Keratinocyte (primary cell): Measurements from ENCODE around the gene RAB3IP. TPM values are rescaled to one million over a fixed set of nuclear protein-coding genes. Genes with fewer than 3 reads are reported as not detected.

Source experiments
- DNase-seq: peaks from one replicate; pipeline ENCODE4 v3.0.0-alpha.2; 2011; ENCODE audit warnings: low read depth, missing footprints, low spot score
- FAIRE-seq: peaks from 2 replicates; lab custom pipeline; 2011; peaks lifted over from hg19 to GRCh38; lab: Jason Lieb, UNC
- H2AFZ ChIP-seq: 2 replicates; pipeline ENCODE4 v1.6.0; 2012; ENCODE audit warnings: low read length, control low read depth, inconsistent platforms; ENCODE audit not compliant: control insufficient read depth
- H3K27ac ChIP-seq: 2 replicates; pipeline ENCODE4 v1.5.1; 2011; ENCODE audit warnings: low read length; ENCODE audit not compliant: control insufficient read depth, insufficient read depth
- H3K27me3 ChIP-seq: 3 replicates; pipeline ENCODE4 v1.6.0; 2011; ENCODE audit warnings: low read length; ENCODE audit not compliant: control insufficient read depth, insufficient read depth; ENCODE audit errors: extremely low read depth
- H3K36me3 ChIP-seq, 2 experiments: 2 replicates in 1 of 2; 3 replicates in 1 of 2; pipeline ENCODE4 v1.5.1; 2011; ENCODE audit warnings: low read length in 2 of 2, mild to moderate bottlenecking in 1 of 2; ENCODE audit not compliant: control insufficient read depth in 2 of 2, insufficient read depth in 2 of 2; ENCODE audit errors: extremely low read depth in 1 of 2
- H3K4me1 ChIP-seq: 3 replicates; pipeline ENCODE4 v1.5.1; 2011; ENCODE audit warnings: low read length; ENCODE audit not compliant: control insufficient read depth, insufficient read depth; ENCODE audit errors: extremely low read depth
- H3K4me2 ChIP-seq: 3 replicates; pipeline ENCODE4 v1.6.0; 2011; ENCODE audit warnings: low read depth, low read length; ENCODE audit not compliant: control insufficient read depth, insufficient read depth; ENCODE audit errors: extremely low read depth
- H3K4me3 ChIP-seq, 3 experiments: fragments of 200-600 bp in 1 of 3; sonication (generic) in 1 of 3; 2 replicates in 2 of 3; 3 replicates in 1 of 3; pipeline ENCODE4 v1.5.1; 2011 to 2016; ENCODE audit warnings: low read length in 3 of 3, mild to moderate bottlenecking in 3 of 3, control low read depth in 2 of 3, inconsistent platforms in 1 of 3, low read depth in 1 of 3, mixed read lengths in 1 of 3, mixed run types in 1 of 3, moderate library complexity in 1 of 3; ENCODE audit not compliant: control insufficient read depth in 2 of 3, insufficient read depth in 2 of 3; ENCODE audit errors: extremely low read depth in 1 of 3
- H3K79me2 ChIP-seq: 2 replicates; pipeline ENCODE4 v1.6.0; 2012; ENCODE audit warnings: low read length; ENCODE audit not compliant: control insufficient read depth, insufficient read depth
- H3K9ac ChIP-seq: 3 replicates; pipeline ENCODE4 v1.6.0; 2011; ENCODE audit warnings: low read length; ENCODE audit not compliant: control insufficient read depth, insufficient read depth; ENCODE audit errors: extremely low read depth
- H3K9me1 ChIP-seq: 3 replicates; pipeline ENCODE4 v1.6.0; 2011; ENCODE audit warnings: low read length; ENCODE audit not compliant: control insufficient read depth, insufficient read depth; ENCODE audit errors: extremely low read depth
- H3K9me3 ChIP-seq: 2 replicates; pipeline ENCODE4 v1.5.1; 2012; ENCODE audit warnings: low read depth, low read length; ENCODE audit not compliant: control insufficient read depth
- H4K20me1 ChIP-seq: 3 replicates; pipeline ENCODE4 v1.6.0; 2011; ENCODE audit warnings: low read length; ENCODE audit not compliant: control insufficient read depth, insufficient read depth; ENCODE audit errors: extremely low read depth
- EZH2 ChIP-seq: IDR thresholded peaks from one replicate; pipeline ENCODE4 v1.6.1; 2012; ENCODE audit warnings: inconsistent platforms, mild to moderate bottlenecking, low read length, moderate library complexity
- dilution Hi-C: fragments of 300-500 bp; cut with MboI; formaldehyde crosslinking; loops from one replicate; pipeline ENCODE4 v1.7.0; 2020; ENCODE audit warnings: low sequenced_read_pairs; ENCODE audit not compliant: extremely low pct_ligation_motif_present
- polyA plus RNA-seq, 5 experiments: library from polyadenylated mRNA; depleted of rRNA in 3 of 5; stranded (reverse) in 3 of 5; stranded (forward) in 1 of 5; unstranded in 1 of 5; fragments of >200 nt; gene quantifications; 1 replicate in 1 of 5; 2 replicates in 3 of 5; 3 replicates in 1 of 5; pipeline versions ENCODE4 v1.2.1 to v1.2.3, GENCODE V29; 2011 to 2012; ENCODE audit warnings: missing spikeins in 2 of 5, low read depth in 1 of 5, low replicate concordance in 1 of 5
- TF ChIP-seq, protein P1 (sequence below), 3 experiments: IDR thresholded peaks in 1 of 3; conservative IDR thresholded peaks in 1 of 3; optimal IDR thresholded peaks in 1 of 3; 2 replicates in 2 of 3; 3 replicates in 1 of 3; pipeline versions ENCODE3 to v1.5.1; 2011; ENCODE audit warnings: low read length in 3 of 3, mild to moderate bottlenecking in 3 of 3, moderate library complexity in 2 of 3, control low read depth in 1 of 3, inconsistent platforms in 1 of 3; ENCODE audit not compliant: insufficient read depth in 2 of 3; ENCODE audit errors: extremely low read depth in 1 of 3

Gene RAB3IP
- polyA plus RNA-seq, 1 donor (not counting 4 experiments of a cell fraction or from before 2014, with no cell fraction given): 30.6 TPM

DNA sequence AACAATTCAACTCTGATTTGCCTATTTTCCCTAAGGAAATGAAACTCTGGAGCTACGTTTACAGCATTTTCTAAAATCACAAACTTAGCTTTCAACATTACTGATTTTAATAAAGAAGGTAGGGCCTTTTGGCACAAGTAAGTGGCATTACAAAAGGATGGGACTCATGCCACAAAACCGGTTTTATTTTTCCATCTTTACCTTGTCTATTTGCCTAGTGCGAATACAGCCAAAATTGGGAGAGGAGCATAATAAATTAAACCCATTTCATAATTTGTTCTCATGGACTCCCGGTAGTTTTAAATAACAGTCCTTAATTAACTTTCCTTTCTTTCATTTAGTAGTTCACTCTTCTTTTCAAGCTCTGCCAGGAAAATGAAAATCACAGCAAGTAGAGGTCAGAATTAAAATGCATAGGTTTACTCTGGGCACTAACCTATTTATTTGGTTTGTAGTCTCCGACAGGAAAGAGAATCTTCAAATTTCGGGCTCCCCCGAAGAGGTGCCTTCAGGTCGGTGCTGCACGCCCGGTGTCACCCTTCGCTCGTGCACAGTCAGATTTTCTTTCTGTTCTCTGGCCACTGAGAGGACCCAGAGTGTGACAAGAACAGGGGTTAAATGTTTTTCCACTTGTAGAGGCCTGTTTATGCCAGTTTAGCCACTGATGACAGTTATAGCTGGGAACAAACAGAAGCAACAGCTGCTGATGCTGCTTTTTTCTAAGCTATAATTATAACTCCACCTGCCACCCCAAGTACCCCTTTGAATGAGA lies 39.7 kb upstream of the RAB3IP start, which contains the start of gene BEST3:
BEST3 (minus strand) TSS at position 535 of the 772 bp plus-strand sequence. CDS start 1,505 bp downstream, outside the sequence.
- H3K27ac ChIP-seq: no peak within 1 kb of the TSS
- dilution Hi-C loops: no loop called here
- H3K79me2 ChIP-seq: no peaks in the 10 kb centered on the region
- DNase-seq: no peak
- H3K36me3 ChIP-seq: no peaks in the 10 kb centered on the region
- H4K20me1 ChIP-seq: no peaks in the 10 kb centered on the region
- peak within 1 kb of the TSS in 2 of 3 experiments; percentile 14 to 37 for H3K4me3 ChIP-seq
- TF ChIP-seq, protein P1, sequence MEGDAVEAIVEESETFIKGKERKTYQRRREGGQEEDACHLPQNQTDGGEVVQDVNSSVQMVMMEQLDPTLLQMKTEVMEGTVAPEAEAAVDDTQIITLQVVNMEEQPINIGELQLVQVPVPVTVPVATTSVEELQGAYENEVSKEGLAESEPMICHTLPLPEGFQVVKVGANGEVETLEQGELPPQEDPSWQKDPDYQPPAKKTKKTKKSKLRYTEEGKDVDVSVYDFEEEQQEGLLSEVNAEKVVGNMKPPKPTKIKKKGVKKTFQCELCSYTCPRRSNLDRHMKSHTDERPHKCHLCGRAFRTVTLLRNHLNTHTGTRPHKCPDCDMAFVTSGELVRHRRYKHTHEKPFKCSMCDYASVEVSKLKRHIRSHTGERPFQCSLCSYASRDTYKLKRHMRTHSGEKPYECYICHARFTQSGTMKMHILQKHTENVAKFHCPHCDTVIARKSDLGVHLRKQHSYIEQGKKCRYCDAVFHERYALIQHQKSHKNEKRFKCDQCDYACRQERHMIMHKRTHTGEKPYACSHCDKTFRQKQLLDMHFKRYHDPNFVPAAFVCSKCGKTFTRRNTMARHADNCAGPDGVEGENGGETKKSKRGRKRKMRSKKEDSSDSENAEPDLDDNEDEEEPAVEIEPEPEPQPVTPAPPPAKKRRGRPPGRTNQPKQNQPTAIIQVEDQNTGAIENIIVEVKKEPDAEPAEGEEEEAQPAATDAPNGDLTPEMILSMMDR (optimal IDR thresholded peaks at IDR 0.05 in 1 of 3, IDR thresholded peaks at IDR 0.05 in 1 of 3, conservative IDR thresholded peaks at IDR 0.05 in 1 of 3; ENCODE audit: extremely low read depth in 1 of 3, insufficient read depth in 2 of 3, low read length in 3 of 3): no peak
- no peak for TF ChIP-seq EZH2
- FAIRE-seq: no peak
- no peak within 1 kb of the TSS for H3K9ac ChIP-seq
- no peaks in the 10 kb centered on the region for H3K27me3 ChIP-seq
- H2AFZ ChIP-seq: peak within 1 kb of the TSS; percentile 74
- no peaks in the 10 kb centered on the region for H3K9me1 ChIP-seq
- H3K9me3 ChIP-seq: no peaks in the 10 kb centered on the region
- peak within 1 kb of the TSS; percentile 59 for H3K4me2 ChIP-seq
- peaks cover 7% of the 10 kb centered on the region for H3K4me1 ChIP-seq

DNA sequence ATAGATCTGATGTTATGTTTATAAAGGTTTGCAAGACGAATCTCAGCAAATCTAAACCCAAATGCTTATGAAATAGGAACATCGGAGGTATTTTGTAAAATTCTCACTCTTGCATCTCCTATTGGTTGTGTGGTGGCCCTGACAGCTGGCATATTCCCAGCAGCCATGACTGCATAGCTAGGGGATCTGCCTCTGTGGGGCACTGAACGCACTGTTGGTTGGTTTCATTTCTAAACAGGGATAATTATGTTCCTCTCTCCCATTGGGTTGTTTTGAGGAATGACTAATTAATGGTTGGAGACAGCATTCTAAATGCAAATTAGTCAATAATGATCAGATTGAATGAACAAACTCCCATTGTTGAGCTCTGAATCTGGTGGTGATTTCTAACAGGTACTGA lies 36.8 kb upstream of the RAB3IP start:
- no peaks in the 10 kb centered on the region for H3K79me2 ChIP-seq
- FAIRE-seq (no peak), DNase-seq (no peak)
- H3K4me2 ChIP-seq: no peak overlapping the region
- H3K27me3 ChIP-seq: no peaks in the 10 kb centered on the region
- H3K4me3 ChIP-seq: no peak overlapping the region
- H2AFZ ChIP-seq: no peak overlapping the region
- no peaks in the 10 kb centered on the region for H4K20me1 ChIP-seq
- dilution Hi-C loops: no loop called here
- H3K36me3 ChIP-seq: no peaks in the 10 kb centered on the region
- H3K9me3 ChIP-seq: no peaks in the 10 kb centered on the region
- TF ChIP-seq, protein P1 (optimal IDR thresholded peaks at IDR 0.05 in 1 of 3, IDR thresholded peaks at IDR 0.05 in 1 of 3, conservative IDR thresholded peaks at IDR 0.05 in 1 of 3; ENCODE audit: extremely low read depth in 1 of 3, insufficient read depth in 2 of 3, low read length in 3 of 3): no peak
- TF ChIP-seq EZH2: no peak
- peaks cover 7% of the 10 kb centered on the region for H3K4me1 ChIP-seq
- H3K27ac ChIP-seq: no peak overlapping the region
- no peak overlapping the region for H3K9ac ChIP-seq
- no peaks in the 10 kb centered on the region for H3K9me1 ChIP-seq
